ENCODE data around the gene SAMD4A.

The SAMD4A gene

GRCh38 chr14:54708161-54708560 lies 141.2 kb downstream of the SAMD4A start:
- no peak for DNase-seq (ENCODE audit: low spot score)

DNA sequence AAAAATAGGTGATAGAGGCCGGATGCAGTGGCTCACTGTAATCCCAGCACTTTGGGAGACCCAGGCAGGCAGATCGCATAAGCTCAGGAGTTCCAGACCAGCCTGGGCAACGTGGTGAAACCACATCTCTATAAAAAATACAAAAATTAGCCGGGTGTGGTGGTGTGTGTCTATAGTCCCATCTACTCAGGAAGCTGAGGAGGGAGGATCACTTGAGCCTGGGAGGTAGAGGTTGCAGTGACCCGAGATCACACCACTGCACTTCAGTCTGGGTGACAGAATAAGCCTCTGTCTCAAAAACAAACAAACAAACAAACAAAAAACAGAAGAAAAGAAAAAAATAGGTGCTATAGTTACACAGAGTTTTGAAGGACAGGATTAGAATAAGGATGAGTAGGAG lies 142.1 kb downstream of the SAMD4A start:
- DNase-seq (ENCODE audit: low spot score), result no peak

DNA sequence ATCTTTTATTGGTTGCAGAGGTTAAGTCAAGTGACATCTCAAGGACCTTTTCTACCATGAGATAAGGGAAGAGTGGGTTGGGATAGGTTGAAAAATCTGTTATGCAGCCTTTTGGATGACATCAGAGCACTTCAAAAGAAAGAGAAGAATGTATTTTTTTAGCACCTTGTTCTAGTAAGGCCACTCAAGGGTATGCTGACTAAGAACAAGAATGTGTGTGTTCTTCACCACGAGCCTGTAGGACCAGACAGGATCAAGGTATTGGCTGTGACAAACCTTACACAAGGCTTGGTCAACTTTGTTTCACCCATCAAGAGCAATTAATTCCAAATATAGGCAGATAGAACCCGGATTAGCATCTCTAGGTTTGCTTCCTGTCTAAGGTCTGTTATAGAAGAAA lies 142.5 kb downstream of the SAMD4A start:
- DNase-seq (ENCODE audit: low spot score), result peak; percentile 69

DNA sequence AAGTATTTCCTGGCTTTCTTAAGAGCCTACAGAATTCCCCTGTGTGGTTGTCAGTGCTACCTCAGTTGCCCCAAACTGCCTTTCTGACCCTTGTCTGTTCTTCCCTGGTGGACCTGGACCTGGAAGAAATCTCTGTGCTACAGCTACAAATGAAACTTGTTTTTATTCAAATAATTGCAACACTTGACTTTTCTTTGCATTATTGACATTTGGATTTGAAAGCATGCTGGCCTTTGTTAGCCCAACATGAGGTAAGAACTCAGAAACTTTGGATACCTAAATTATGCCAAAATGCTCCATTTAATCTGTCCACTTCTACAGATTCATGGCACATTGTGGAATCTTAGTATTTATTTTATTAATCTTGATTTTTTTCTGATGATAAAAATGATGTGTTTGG lies 142.9 kb downstream of the SAMD4A start:
- DNase-seq (ENCODE audit: low spot score), result no peak

- DNase-seq (ENCODE audit: low spot score), result no peak
These were observed 144.4 kb downstream of the SAMD4A start for GRCh38 chr14:54711312-54711711.

GRCh38 chr14:54711812-54712464 lies 145.0 kb downstream of the SAMD4A start:
- DNase-seq (ENCODE audit: low spot score), result no peak

DNA sequence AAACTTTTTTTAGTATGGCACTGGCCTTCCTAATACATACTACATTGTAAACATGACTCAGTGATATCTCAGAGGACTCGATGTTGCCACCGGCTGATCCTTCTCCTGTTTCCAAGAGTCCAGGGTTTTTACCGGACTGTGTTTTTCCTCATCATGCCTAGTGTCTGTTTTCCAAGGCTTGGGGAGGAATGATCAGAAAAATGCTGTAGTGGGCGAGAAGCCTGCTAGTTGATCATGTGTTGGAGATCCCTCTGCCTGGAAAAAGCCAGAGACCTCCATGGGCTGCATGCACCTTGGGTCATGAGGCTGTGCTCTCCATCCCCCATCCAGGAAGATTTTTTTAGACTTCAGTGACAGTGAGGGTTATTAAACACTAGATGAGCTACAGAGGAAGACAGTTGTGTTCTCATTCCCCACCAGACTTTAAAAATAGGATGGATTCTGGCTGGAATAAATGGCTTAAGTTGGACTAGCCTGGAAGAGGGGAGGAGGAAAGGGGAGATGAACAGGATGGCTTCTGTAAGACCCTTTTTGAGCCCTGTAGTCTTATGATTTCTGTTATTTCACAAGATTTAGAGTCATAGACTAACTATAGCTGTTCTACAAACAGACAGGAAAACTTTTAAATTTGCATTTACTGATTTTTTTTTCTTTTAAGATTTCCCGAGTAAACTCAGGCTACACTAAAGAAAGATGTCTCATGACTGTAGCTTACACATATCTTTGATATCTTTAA lies 145.7 kb downstream of the SAMD4A start:
- no peak for DNase-seq (ENCODE audit: low spot score)

GRCh38 chr14:54713379-54713778 lies 146.5 kb downstream of the SAMD4A start:
- DNase-seq (ENCODE audit: low spot score), result no peak

DNA sequence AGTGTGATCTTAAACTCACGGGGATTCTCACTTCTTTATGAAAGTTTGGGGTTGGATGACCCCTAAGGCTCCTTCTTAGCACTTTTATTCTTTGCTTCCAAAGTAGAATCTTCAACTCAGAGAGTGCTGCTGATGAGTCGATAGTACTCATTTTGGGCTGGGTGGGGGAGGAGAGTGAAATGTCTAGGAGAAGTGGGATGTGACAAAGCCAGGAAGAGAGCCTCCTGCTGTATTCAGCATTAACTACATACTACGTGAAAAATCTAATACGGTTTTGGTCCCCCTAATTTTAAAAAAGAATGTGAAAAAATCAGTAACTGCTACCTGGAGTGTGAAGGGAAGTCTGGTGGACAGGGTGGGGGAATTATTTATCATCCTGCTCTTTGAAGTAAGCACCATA lies 148.3 kb downstream of the SAMD4A start:
- no peak for DNase-seq (ENCODE audit: low spot score)

- DNase-seq (ENCODE audit: low spot score), result no peak
These were observed 148.9 kb downstream of the SAMD4A start for GRCh38 chr14:54715811-54716210.

DNA sequence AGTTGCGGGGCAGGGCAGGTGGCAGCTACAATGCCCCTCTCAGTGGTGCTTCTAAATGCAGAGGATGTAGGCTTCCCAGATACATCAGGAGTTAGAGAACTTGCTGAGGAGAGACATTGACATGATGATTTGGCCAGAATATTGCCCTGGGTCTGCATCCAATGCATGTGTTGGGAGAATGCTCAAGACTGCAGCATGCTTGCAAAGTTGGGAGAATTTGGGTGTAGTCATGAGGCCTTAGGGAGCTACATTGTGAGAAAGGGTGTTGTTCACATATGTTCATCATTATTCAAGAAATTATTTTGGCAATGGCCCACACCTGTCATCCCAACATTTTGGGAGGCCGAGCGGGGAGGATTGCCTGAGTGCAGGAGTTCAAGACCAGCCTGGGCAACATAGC lies 149.9 kb downstream of the SAMD4A start:
- no peak for DNase-seq (ENCODE audit: low spot score)

DNA sequence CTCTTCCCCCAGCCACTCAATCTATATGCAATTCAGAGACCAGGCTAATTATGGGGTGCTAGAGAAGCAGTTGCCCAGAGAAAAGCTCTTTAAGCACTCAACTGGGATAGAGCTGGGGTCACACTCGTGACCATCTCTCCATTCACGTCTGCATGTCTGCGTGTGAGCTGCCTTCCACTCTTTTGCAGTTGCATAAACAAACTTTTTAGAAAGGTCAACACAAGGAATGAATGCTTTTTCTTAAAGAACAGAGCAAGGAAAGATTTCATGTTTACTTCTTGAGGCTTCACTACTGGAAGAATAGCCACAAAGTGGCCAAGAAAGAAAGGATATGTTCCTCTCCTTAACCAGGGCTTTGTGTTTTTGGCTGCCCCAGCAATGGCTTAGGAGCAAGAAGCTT lies 151.1 kb downstream of the SAMD4A start:
- no peak for DNase-seq (ENCODE audit: low spot score)

DNA sequence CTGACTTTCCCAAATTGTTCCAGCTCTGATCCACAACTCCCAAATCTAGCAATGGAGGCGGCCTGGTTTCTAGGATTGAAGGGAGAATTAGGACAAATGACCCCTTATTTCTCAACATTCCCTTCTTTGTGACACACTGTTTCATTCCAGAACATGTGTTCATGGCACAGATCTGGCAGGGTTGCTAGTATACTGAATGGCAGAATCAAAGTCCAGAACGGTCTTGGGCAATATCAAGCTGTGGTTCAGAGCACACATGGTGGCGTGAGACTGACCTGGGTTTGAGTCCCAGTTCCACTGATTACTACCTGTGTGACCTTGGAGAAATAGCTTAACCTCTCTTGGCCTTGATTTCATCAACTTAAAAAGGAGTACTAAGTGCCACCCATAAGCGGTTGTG lies 152.5 kb downstream of the SAMD4A start:
- DNase-seq (ENCODE audit: low spot score), result no peak

- peak; percentile 37 for DNase-seq (ENCODE audit: low spot score)
These were observed 156.0 kb downstream of the SAMD4A start for GRCh38 chr14:54722791-54723432.

DNA sequence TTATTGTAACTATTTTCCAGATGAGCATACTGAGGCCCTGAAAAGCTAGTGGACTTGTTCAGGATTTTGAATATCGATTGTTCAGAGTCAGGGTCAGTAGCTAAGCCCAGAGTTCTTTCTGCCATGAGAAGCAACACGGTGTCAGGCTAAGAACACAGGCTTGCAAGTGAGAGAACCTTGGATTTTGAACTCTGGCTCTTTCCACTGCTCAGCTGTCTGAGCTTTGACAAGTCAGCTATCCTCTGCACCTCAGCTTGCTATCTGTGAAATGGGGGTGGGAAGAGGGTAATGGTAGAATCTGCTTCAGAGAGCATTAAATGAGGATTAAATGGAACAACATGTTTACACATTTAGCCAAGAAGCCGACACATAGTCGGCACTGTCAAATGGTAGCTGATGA lies 157.2 kb downstream of the SAMD4A start:
- DNase-seq (ENCODE audit: low spot score), result no peak

GRCh38 chr14:54724676-54725325 lies 157.9 kb downstream of the SAMD4A start:
- DNase-seq (ENCODE audit: low spot score), result no peak

- DNase-seq (ENCODE audit: low spot score), result no peak
These were observed 159.1 kb downstream of the SAMD4A start for GRCh38 chr14:54725998-54726397.

DNA sequence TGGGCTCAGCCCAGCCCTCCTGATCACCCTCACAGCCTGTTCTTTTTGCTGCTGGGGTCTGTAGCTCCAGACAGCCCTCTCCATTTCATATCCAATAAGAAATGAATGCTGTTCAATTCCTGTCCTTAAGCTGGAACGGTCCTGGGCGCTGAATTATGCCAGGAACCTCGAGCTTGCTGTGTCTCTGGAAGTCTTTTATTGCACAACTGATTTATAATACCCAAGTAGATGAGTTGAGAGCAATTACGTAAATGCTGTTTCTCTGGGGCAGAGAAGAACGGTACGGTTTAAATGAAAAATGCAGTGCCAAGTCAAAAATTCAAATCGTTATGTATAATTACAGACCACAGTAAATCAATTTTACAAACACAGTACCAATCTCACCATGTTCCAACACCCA lies 161.0 kb downstream of the SAMD4A start:
- DNase-seq (ENCODE audit: low spot score), result no peak

DNA sequence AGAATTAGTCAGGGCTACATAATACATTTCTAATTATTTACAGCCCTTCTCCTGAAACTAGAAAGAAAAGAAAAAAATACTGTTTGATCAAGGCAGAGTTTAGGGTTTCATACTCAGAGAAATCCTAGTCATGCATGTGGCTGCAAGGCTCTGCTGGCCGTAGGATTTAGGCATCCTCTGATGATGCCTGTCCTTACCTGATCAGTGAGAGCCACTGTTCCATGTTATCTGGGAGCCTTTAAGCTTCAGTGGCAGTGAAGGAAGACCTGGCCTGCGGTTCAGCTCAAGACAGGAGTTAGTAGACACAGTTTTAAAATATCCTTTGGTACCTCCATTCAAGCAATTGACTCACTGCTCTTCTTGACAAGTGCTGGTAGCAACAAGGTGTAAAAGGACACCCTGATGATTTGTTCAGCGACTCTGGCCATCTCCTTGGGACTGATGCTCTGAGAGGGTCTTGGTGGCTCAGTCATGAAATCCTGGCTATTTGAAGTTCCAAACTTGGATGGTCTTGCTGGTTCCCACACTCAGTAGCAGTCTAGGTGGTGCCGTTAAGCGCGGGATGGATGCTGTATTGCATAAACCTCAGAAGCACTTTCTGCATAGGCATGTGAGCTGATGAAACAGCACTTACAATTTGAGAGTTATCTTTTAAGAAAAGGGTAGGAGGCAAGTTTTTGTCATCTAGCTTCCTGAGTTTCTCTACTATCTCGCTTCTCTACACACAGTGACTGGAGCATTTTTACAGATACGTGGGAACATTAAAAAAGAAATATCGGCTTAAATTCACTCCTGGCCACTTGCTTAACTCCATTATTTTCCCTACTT lies 162.0 kb downstream of the SAMD4A start:
- DNase-seq (ENCODE audit: low spot score), result no peak

DNA sequence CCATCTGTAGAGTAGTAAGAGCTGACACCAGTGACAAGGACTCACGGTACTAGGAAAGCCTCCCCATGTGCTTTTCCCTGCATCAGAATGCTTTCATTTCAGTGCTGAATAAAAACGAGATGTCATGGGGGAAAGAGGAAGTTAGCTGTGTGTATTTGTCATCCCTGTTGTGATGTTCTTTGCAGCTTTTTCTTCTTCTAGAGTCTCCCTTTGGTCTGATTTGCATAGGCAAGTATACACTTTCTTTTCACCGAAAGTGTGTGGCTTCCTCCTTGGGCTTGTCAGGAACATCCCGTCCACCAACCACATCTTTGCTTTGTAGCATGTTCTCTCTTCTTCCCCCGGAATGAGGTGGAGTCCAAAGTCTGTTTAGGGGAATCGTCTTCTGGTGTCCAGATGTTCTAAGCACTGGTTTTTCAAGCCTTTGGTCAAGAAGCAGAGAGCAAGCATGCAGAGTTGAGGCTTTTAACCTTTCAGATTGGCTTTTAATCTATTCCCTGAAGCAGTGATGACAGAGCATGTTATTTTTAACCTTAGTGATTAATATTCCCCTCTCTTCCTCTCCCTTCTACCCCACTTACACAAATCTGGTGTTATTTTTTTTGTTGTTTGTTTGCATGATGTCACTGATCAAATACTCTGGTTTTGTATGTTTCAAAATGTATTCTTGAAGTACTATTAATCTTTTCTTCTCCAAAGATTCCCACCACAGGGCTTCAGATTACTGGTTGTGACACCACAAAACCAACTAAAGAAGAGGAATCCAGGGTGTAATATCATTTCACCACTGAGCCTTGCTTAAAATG lies 163.4 kb downstream of the SAMD4A start:
- peak; percentile 88 for DNase-seq (ENCODE audit: low spot score)

DNA sequence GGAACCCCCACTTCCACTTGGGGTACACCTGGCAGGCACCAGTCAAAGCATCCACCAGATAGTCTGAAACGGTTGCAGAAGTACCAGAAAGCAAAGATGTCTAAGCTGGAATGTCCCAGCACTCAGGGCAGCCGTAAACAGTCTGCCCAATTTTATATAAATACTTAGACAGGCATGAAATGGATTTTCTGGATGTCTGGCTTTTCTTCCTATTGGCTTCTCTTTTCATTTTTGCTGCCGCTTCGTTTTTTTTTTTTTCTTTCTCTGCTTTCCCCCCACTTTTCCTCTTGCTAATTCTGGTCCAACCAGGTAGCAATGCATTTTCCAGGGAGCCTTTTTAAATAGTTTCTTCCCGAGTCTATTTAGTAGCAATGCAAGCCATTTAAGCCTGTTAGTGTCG lies 168.0 kb downstream of the SAMD4A start:
- no peak for DNase-seq (ENCODE audit: low spot score)

Data from activated CD4-positive, alpha-beta T cell treated with anti-CD3 and anti-CD28 coated beads, Interleukin-2, Interleukin-4, amounts not matched to agents 100 ng/mL and 50 ng/mL, durations not matched to agents 16 hours and 8 hours (primary cell).